ENCODE results near the gene P4HA1.

GRCh38 chr10:73032536-73032935 lies 64.1 kb downstream of the P4HA1 start:
- TF ChIP-seq POLR2A (IDR thresholded peaks at IDR 0.05): no peak
- no peak for TF ChIP-seq CTCF (IDR thresholded peaks at IDR 0.05)

Measured in testis (tissue), 2 donors.